Neural cell (in vitro differentiated cells): ENCODE measurements around the gene C1S. TPM values are rescaled to one million over a fixed set of nuclear protein-coding genes. Genes with fewer than 3 reads are reported as not detected.

Experiments used
- H2AFZ ChIP-seq: fragments of 200-600, 300-800 bp; sonication (generic), shearing (Covaris generic); 2 replicates; pipeline ENCODE4 v1.6.0; 2014; ENCODE audit warnings: low read depth, mild to moderate bottlenecking, antibody characterized with exemption, low read length, moderate library complexity
- H3F3A ChIP-seq: fragments of 200-600 bp; shearing (Covaris generic); 2 replicates; pipeline ENCODE4 v1.6.1; 2016; ENCODE audit warnings: mild to moderate bottlenecking, moderate library complexity, mixed read lengths, antibody characterized with exemption, low read length; ENCODE audit not compliant: insufficient read depth, poor library complexity, severe bottlenecking
- H3K27ac ChIP-seq: fragments of 200-600, 300-800 bp; sonication (generic), shearing (Covaris generic); 2 replicates; pipeline ENCODE4 v1.5.1; 2014; ENCODE audit warnings: mild to moderate bottlenecking, low read length, moderate library complexity
- H3K27me3 ChIP-seq: fragments of 300-800, 200-600 bp; sonication (generic), shearing (Covaris generic); 2 replicates; pipeline ENCODE4 v1.6.0; 2014; ENCODE audit warnings: mild to moderate bottlenecking, low read depth, low read length, moderate library complexity; ENCODE audit not compliant: insufficient read depth
- H3K36me3 ChIP-seq: fragments of 300-800, 200-600 bp; sonication (generic), shearing (Covaris generic); 2 replicates; pipeline ENCODE4 v1.5.1; 2014; ENCODE audit warnings: mild to moderate bottlenecking, antibody characterized with exemption, low read length, moderate library complexity; ENCODE audit not compliant: insufficient read depth
- H3K4me2 ChIP-seq: fragments of 300-800, 200-600 bp; sonication (generic), shearing (Covaris generic); 2 replicates; pipeline ENCODE4 v1.6.0; 2014; ENCODE audit warnings: mild to moderate bottlenecking, low read length
- H3K4me3 ChIP-seq: fragments of 300-800, 200-600 bp; sonication (generic), shearing (Covaris generic); 2 replicates; pipeline ENCODE4 v1.5.1; 2014; ENCODE audit warnings: mild to moderate bottlenecking, low read length, moderate library complexity
- H3K79me2 ChIP-seq: fragments of 200-600 bp; shearing (Covaris generic); replicated peaks from 2 replicates; pipeline ENCODE4 v1.6.0; 2014; ENCODE audit warnings: mild to moderate bottlenecking, low read length, moderate library complexity; ENCODE audit not compliant: insufficient read depth
- H3K9ac ChIP-seq: fragments of 300-800, 200-600 bp; sonication (generic), shearing (Covaris generic); 2 replicates; pipeline ENCODE4 v1.6.1; 2016; ENCODE audit warnings: mild to moderate bottlenecking, low read length, mixed read lengths
- H3K9me2 ChIP-seq: fragments of 200-600 bp; shearing (Covaris generic); 2 replicates; pipeline ENCODE4 v1.6.1; 2016; ENCODE audit warnings: mild to moderate bottlenecking, low read length, mixed read lengths; ENCODE audit not compliant: insufficient read depth
- H3K9me3 ChIP-seq: fragments of 200-600, 300-800 bp; sonication (generic), shearing (Covaris generic); 2 replicates; pipeline ENCODE4 v1.6.1; 2016; ENCODE audit warnings: mild to moderate bottlenecking, mixed run types, low read length, moderate library complexity, mixed read lengths
- H4K20me1 ChIP-seq: fragments of 200-600 bp; shearing (Covaris generic); 2 replicates; pipeline ENCODE4 v1.6.1; 2016; ENCODE audit warnings: mild to moderate bottlenecking, mixed run types; ENCODE audit not compliant: insufficient read depth
- CTCF ChIP-seq: fragments of 450-650 bp; IDR thresholded peaks from 2 replicates; pipeline ENCODE4 v1.5.1; 2014; ENCODE audit warnings: antibody characterized with exemption, mild to moderate bottlenecking, moderate library complexity; ENCODE audit not compliant: poor library complexity, severe bottlenecking
- EP300 ChIP-seq: fragments of 450-650 bp; conservative IDR thresholded peaks from 2 replicates; pipeline ENCODE4 v1.6.1; 2014; ENCODE audit warnings: antibody characterized with exemption, mild to moderate bottlenecking, moderate library complexity; ENCODE audit not compliant: poor library complexity, severe bottlenecking
- EZH2 ChIP-seq: fragments of 200-600, 300-800 bp; shearing (Covaris generic), sonication (generic); IDR thresholded peaks from 2 replicates; pipeline ENCODE4 v1.6.1; 2014; ENCODE audit warnings: antibody characterized with exemption, low read length, borderline replicate concordance, mild to moderate bottlenecking; ENCODE audit not compliant: insufficient read depth, poor library complexity, severe bottlenecking
- MXI1 ChIP-seq: fragments of 450-650 bp; conservative IDR thresholded peaks from 2 replicates; pipeline ENCODE4 v1.6.1; 2014; ENCODE audit warnings: antibody characterized with exemption, mild to moderate bottlenecking; ENCODE audit not compliant: poor library complexity, severe bottlenecking
- POLR2AphosphoS5 ChIP-seq: IDR thresholded peaks from 2 replicates; pipeline ENCODE4 v1.6.1; 2012
- RAD21 ChIP-seq: fragments of 450-650 bp; conservative IDR thresholded peaks from 2 replicates; pipeline ENCODE4 v1.6.1; 2014; ENCODE audit warnings: antibody characterized with exemption, mild to moderate bottlenecking, moderate library complexity
- REST ChIP-seq: IDR thresholded peaks from 2 replicates; pipeline ENCODE4 v1.6.1; 2012; ENCODE audit warnings: borderline replicate concordance
- SMC3 ChIP-seq: fragments of 450-650 bp; conservative IDR thresholded peaks from 2 replicates; pipeline ENCODE4 v1.6.1; 2014; ENCODE audit warnings: antibody characterized with exemption, mild to moderate bottlenecking, moderate library complexity; ENCODE audit not compliant: poor library complexity
- TAF1 ChIP-seq: IDR thresholded peaks from 2 replicates; pipeline ENCODE4 v1.6.1; 2012; ENCODE audit warnings: low read depth
- polyA plus RNA-seq: library from polyadenylated mRNA; depleted of rRNA; stranded (reverse); fragments of >200 nt; gene quantifications from 2 replicates; pipeline ENCODE4 v1.2.3, GENCODE V29; 2014

C1S gene
- polyA plus RNA-seq, 1 donor from 2014 or later, result 4.9 TPM

GRCh38 chr12:7114008-7114407, 53.5 kb downstream of the C1S start:
- Histone ChIP-seq H4K20me1 (no peaks in the 10 kb centered on the region), H2AFZ (no peak overlapping the region), H3K36me3 (no peaks in the 10 kb centered on the region), H3K9me2 (no peaks in the 10 kb centered on the region), H3K27me3 (no peaks in the 10 kb centered on the region), H3K4me3 (no peak overlapping the region), H3K4me2 (no peak overlapping the region), H3K9me3 (no peaks in the 10 kb centered on the region), H3K9ac (no peak overlapping the region), H3K27ac (no peak overlapping the region), H3F3A (no peaks in the 10 kb centered on the region), H3K79me2 (no peaks in the 10 kb centered on the region)
- TF ChIP-seq SMC3, result no peak
- TF ChIP-seq POLR2AphosphoS5, result no peak
- TF ChIP-seq REST, result no peak
- TF ChIP-seq EP300, result no peak
- TF ChIP-seq RAD21, result no peak
- no peak for TF ChIP-seq MXI1
- no peak for TF ChIP-seq CTCF
- no peak for TF ChIP-seq EZH2
- TF ChIP-seq TAF1, result no peak

GRCh38 chr12:7114851-7115250, 54.3 kb downstream of the C1S start:
- no peaks in the 10 kb centered on the region for H3K79me2 ChIP-seq
- H3K4me2 ChIP-seq, result no peak overlapping the region
- no peaks in the 10 kb centered on the region for H3F3A ChIP-seq
- no peak overlapping the region for H3K4me3 ChIP-seq
- no peak for TF ChIP-seq RAD21
- TF ChIP-seq REST, result no peak
- TF ChIP-seq TAF1, result no peak
- no peak for TF ChIP-seq POLR2AphosphoS5
- no peak for TF ChIP-seq EZH2
- TF ChIP-seq EP300, result no peak
- no peak for TF ChIP-seq SMC3
- no peak for TF ChIP-seq MXI1
- no peak for TF ChIP-seq CTCF
- H4K20me1 ChIP-seq, result no peaks in the 10 kb centered on the region
- no peak overlapping the region for H2AFZ ChIP-seq
- no peak overlapping the region for H3K9ac ChIP-seq
- H3K9me2 ChIP-seq, result no peaks in the 10 kb centered on the region
- no peaks in the 10 kb centered on the region for H3K36me3 ChIP-seq
- no peaks in the 10 kb centered on the region for H3K9me3 ChIP-seq
- no peaks in the 10 kb centered on the region for H3K27me3 ChIP-seq
- H3K27ac ChIP-seq, result no peak overlapping the region
